ENCODE measurements around the gene MAMDC2.
A peak's percentile ranks its signal among the peaks of the same experiment; 100 is the strongest.
"Not testable (repeated sequence)": the region's sequence is repeated elsewhere in the genome, so short reads cannot be mapped to it uniquely, and the experiment has no call there.

Gene MAMDC2

GRCh38 chr9:70220216-70220615, 176.6 kb downstream of the MAMDC2 start:
- H3K9me3 Mint-ChIP-seq, result no peaks in the 10 kb centered on the region
- no peaks in the 10 kb centered on the region for H3K36me3 Mint-ChIP-seq
- no peaks in the 10 kb centered on the region for H3K4me1 Mint-ChIP-seq
- H3K27me3 Mint-ChIP-seq, result no peaks in the 10 kb centered on the region
- DNase-seq, result no peak
- CTCF ChIA-PET, result no interaction called here
- H3K4me3 Mint-ChIP-seq, result no peak overlapping the region
- H3K27ac Mint-ChIP-seq, result no peak overlapping the region

- DNase-seq, result no peak
- H3K27me3 Mint-ChIP-seq, result no peaks in the 10 kb centered on the region
- no peak overlapping the region for H3K27ac Mint-ChIP-seq
- no peak overlapping the region for H3K4me3 Mint-ChIP-seq
- CTCF ChIA-PET, result no interaction called here
- H3K36me3 Mint-ChIP-seq, result no peaks in the 10 kb centered on the region
- H3K4me1 Mint-ChIP-seq, result no peaks in the 10 kb centered on the region
- H3K9me3 Mint-ChIP-seq, result no peaks in the 10 kb centered on the region
These were observed 178.7 kb downstream of the MAMDC2 start for GRCh38 chr9:70222354-70222753.

- no peaks in the 10 kb centered on the region for H3K9me3 Mint-ChIP-seq
- H3K27me3 Mint-ChIP-seq, result no peaks in the 10 kb centered on the region
- H3K36me3 Mint-ChIP-seq, result no peaks in the 10 kb centered on the region
- no peak overlapping the region for H3K27ac Mint-ChIP-seq
- H3K4me3 Mint-ChIP-seq, result no peak overlapping the region
- H3K4me1 Mint-ChIP-seq, result no peaks in the 10 kb centered on the region
- CTCF ChIA-PET, result no interaction called here
- DNase-seq, result no peak
These were observed 184.5 kb downstream of the MAMDC2 start for GRCh38 chr9:70228118-70228517.

DNA sequence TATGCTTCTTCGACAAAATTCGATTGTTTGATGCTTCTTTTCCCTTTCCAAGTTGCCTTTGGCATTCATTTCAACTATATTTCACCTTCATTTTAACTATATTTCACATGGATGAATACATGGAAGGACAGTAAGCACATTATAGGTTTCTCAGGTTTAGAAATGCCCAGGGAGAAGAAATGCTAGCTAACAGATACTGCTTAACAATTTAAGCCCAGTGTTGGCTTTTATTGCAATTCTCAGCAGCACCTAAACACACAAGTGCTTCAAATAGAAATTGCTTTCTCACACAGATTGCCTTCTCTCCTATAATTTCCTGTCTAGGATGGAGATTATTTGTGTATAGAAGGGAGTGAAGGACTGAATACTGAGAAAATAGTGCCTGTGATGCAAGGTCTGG, 185.0 kb downstream of the MAMDC2 start:
- Mint-ChIP-seq H3K4me1 (no peaks in the 10 kb centered on the region), H3K27ac (no peak overlapping the region), H3K36me3 (no peaks in the 10 kb centered on the region), H3K4me3 (no peak overlapping the region), H3K9me3 (no peaks in the 10 kb centered on the region), H3K27me3 (no peaks in the 10 kb centered on the region)
- no peak for DNase-seq
- CTCF ChIA-PET, result no interaction called here

DNA sequence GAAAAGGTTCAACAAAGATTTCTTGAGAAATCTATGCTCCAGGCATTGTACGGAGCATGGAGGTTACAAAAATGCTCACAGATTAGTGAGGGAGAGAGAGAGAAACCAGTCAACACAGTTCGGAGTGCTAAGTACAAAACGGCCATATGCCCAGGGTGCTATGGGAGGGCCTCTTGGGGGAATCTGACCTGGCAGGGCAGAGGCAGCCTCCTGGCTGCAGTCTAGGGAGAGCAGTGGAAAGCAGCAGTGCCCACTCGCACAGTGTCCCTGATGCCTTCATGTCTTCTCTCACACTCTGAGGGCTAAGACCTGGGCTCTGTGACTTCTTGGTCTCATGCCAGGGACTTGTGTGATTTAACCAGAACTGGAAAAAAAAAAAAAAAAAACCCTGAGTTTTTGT, 185.4 kb downstream of the MAMDC2 start:
- DNase-seq, result no peak
- no peaks in the 10 kb centered on the region for H3K4me1 Mint-ChIP-seq
- CTCF ChIA-PET, result no interaction called here
- H3K27ac Mint-ChIP-seq, result no peak overlapping the region
- no peak overlapping the region for H3K4me3 Mint-ChIP-seq
- no peaks in the 10 kb centered on the region for H3K9me3 Mint-ChIP-seq
- H3K27me3 Mint-ChIP-seq, result no peaks in the 10 kb centered on the region
- H3K36me3 Mint-ChIP-seq, result no peaks in the 10 kb centered on the region

- no peaks in the 10 kb centered on the region for H3K4me1 Mint-ChIP-seq
- H3K36me3 Mint-ChIP-seq, result no peaks in the 10 kb centered on the region
- CTCF ChIA-PET, result interaction anchor here (0.9 kb wide), 1 partner anchor 528 kb away, joined by 3 read pairs; no protein-coding TSS in a partner anchor
- no peak overlapping the region for H3K27ac Mint-ChIP-seq
- DNase-seq, result no peak
- H3K27me3 Mint-ChIP-seq, result no peaks in the 10 kb centered on the region
- H3K9me3 Mint-ChIP-seq, result no peaks in the 10 kb centered on the region
- no peak overlapping the region for H3K4me3 Mint-ChIP-seq
These were observed 185.9 kb downstream of the MAMDC2 start for GRCh38 chr9:70229579-70229978.

DNA sequence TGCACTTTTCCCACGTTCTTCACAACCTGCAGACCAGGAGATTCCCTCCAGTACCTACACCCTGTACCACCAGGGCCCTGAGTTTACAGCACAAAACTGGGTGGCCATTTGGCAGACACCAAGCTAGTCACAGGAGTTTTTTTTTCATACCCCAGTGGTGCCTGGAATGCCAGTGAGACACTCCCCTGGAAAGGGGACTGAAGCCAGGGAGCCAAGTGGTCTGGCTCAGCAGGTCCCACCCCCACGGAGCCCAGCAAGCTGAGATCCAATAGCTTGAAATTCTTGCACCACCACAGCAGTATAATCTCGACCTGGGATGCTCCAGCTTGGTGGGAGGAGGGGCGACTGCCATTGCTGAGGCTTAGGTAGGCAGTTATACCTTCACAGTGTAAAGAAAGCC, 188.8 kb downstream of the MAMDC2 start:
- no peaks in the 10 kb centered on the region for H3K36me3 Mint-ChIP-seq
- CTCF ChIA-PET, result no interaction called here
- H3K27ac Mint-ChIP-seq, result no peak overlapping the region
- no peak overlapping the region for H3K4me3 Mint-ChIP-seq
- no peak for DNase-seq
- no peaks in the 10 kb centered on the region for H3K4me1 Mint-ChIP-seq
- no peaks in the 10 kb centered on the region for H3K27me3 Mint-ChIP-seq
- no peaks in the 10 kb centered on the region for H3K9me3 Mint-ChIP-seq

DNA sequence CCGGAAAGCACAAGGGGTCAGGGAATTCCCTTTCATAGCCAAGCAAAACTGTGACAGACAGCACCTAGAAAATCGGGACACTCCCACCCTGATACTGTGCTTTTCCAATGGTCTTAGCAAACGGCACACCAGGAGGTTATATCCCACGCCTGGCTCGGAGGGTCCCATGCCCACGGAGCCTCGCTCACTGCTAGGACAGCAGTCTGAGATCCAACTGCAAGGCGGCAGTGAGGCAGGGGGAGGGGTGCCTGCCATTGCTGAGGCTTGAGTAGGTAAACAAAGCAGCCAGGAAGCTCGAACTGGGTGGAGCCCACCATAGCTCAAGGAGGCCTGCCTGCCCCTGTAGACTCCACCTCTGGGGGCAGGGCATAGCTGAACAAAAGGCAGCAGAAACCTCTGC, 190.6 kb downstream of the MAMDC2 start:
- H3K36me3 Mint-ChIP-seq, CTCF ChIA-PET, H3K4me1 Mint-ChIP-seq, H3K27me3 Mint-ChIP-seq, DNase-seq, H3K27ac Mint-ChIP-seq, H3K9me3 Mint-ChIP-seq, H3K4me3 Mint-ChIP-seq: not testable (repeated sequence)

DNA sequence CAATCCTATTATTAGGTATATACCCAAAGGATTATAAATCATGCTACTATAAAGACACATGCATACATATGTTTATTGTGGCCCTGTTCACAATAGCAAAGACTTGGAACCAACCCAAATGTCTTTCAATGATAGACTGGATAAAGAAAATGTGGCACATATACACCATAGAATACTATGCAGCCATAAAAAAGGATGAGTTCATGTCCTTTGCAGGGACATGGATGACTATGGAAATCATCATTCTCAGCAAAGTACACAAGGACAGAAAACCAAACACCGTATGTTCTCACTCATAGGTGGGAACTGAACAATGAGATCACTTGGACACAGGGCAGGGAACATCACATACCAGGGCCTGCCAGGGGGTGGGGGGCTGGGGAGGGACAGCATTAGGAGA, 202.3 kb downstream of the MAMDC2 start:
- H3K36me3 Mint-ChIP-seq, H3K4me3 Mint-ChIP-seq, H3K9me3 Mint-ChIP-seq, H3K4me1 Mint-ChIP-seq, DNase-seq, H3K27ac Mint-ChIP-seq, CTCF ChIA-PET, H3K27me3 Mint-ChIP-seq: not testable (repeated sequence)

GRCh38 chr9:70250221-70250620, 206.6 kb downstream of the MAMDC2 start:
- CTCF ChIA-PET, result no interaction called here
- DNase-seq, result no peak
- Mint-ChIP-seq H3K4me1 (no peaks in the 10 kb centered on the region), H3K27ac (no peak overlapping the region), H3K4me3 (no peak overlapping the region), H3K9me3 (peaks cover 3% of the 10 kb centered on the region), H3K27me3 (no peaks in the 10 kb centered on the region), H3K36me3 (no peaks in the 10 kb centered on the region)

GRCh38 chr9:70255486-70255885, 211.8 kb downstream of the MAMDC2 start:
- Mint-ChIP-seq H3K9me3 (no peaks in the 10 kb centered on the region), H3K4me3 (no peak overlapping the region), H3K36me3 (peaks cover 9% of the 10 kb centered on the region), H3K27ac (no peak overlapping the region), H3K4me1 (peaks cover 27% of the 10 kb centered on the region), H3K27me3 (no peaks in the 10 kb centered on the region)
- CTCF ChIA-PET, result no interaction called here
- DNase-seq, result no peak

GRCh38 chr9:70256123-70256551, 212.5 kb downstream of the MAMDC2 start:
- CTCF ChIA-PET, result interaction anchor here (1.5 kb wide), 1 partner anchor 346 kb away, joined by 4 read pairs; no protein-coding TSS in a partner anchor
- H3K9me3 Mint-ChIP-seq, result no peaks in the 10 kb centered on the region
- DNase-seq, result no peak
- no peak overlapping the region for H3K27ac Mint-ChIP-seq
- peaks cover 33% of the 10 kb centered on the region for H3K4me1 Mint-ChIP-seq
- H3K4me3 Mint-ChIP-seq, result no peak overlapping the region
- H3K36me3 Mint-ChIP-seq, result peaks cover 15% of the 10 kb centered on the region
- no peaks in the 10 kb centered on the region for H3K27me3 Mint-ChIP-seq

GRCh38 chr9:70257502-70257901, 213.9 kb downstream of the MAMDC2 start:
- DNase-seq, result no peak
- peak overlapping the region; percentile 90 for H3K4me3 Mint-ChIP-seq
- H3K4me1 Mint-ChIP-seq, result peaks cover 47% of the 10 kb centered on the region
- no peaks in the 10 kb centered on the region for H3K9me3 Mint-ChIP-seq
- H3K27ac Mint-ChIP-seq, result peak overlapping the region; percentile 91
- CTCF ChIA-PET, result interaction anchor here (1.0 to 1.5 kb wide), 2 partner anchors 145 to 345 kb away, joined by 4 read pairs; no protein-coding TSS in a partner anchor
- H3K27me3 Mint-ChIP-seq, result no peaks in the 10 kb centered on the region
- peaks cover 29% of the 10 kb centered on the region for H3K36me3 Mint-ChIP-seq

GRCh38 chr9:70257991-70258691, 214.5 kb downstream of the MAMDC2 start:
- peak; percentile 47 for DNase-seq
- H3K4me1 Mint-ChIP-seq, result peaks cover 53% of the 10 kb centered on the region

DNA sequence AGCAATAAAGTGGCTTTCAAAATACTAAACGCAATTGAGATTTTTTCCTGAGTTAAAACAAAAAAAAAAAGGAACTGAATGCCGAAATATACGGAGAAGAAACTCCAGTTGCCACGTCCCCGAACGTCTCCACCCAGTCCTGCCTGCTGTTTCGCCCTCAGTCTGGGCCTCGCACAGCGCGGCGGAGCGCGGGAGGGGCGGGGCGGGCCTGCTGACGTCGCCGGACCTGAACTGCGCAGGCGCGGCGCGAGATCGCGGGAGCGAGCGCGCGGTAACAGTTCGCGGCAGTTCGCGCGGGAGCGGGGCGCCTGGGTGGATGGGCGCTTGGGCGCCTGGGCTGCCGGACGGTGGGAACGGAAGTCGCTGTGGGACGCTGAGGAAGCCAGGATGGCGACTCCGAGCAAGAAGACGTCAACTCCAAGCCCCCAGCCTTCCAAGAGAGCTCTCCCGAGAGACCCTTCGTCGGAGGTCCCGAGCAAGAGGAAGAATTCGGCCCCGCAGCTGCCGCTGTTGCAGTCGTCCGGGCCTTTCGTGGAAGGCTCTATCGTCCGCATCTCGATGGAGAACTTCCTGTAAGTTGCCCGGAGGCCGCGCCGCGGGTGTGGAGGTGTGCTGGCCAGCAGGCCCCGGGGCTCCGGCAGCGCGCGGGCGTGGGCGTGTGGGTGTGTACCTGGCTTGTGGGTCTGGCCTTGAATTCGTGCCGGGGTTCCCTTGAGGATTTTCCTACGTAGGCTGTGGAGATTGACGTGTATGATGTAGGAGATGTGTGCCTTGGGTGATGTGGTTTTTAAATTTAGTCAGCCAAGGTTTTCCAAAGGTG, 215.3 kb downstream of the MAMDC2 start, which contains the start of gene SMC5:
Gene SMC5, plus strand, starts transcription at position 287 of the 820 bp plus-strand sequence. Its CDS starts 101 bp downstream, at position 388.
- H3K9me3 Mint-ChIP-seq, result no peaks in the 10 kb centered on the region
- peaks cover 53% of the 10 kb centered on the region for H3K4me1 Mint-ChIP-seq
- peak within 1 kb of the TSS; percentile 90 for H3K4me3 Mint-ChIP-seq
- CTCF ChIA-PET, result no interaction called here
- H3K27me3 Mint-ChIP-seq, result no peaks in the 10 kb centered on the region
- peak within 1 kb of the TSS; percentile 91 for H3K27ac Mint-ChIP-seq
- peak; percentile 89 for DNase-seq
- peaks cover 35% of the 10 kb centered on the region for H3K36me3 Mint-ChIP-seq

More at GRCh38 chr9:70257991-70258691, 214.5 kb downstream of the MAMDC2 start:
- H3K27me3 Mint-ChIP-seq, result no peaks in the 10 kb centered on the region
- peak overlapping the region; percentile 91 for H3K27ac Mint-ChIP-seq
- H3K9me3 Mint-ChIP-seq, result no peaks in the 10 kb centered on the region
- CTCF ChIA-PET, result interaction anchor here (1.0 kb wide), 1 partner anchor 146 kb away, joined by 4 read pairs; no protein-coding TSS in a partner anchor
- H3K36me3 Mint-ChIP-seq, result peaks cover 35% of the 10 kb centered on the region
- peak overlapping the region; percentile 90 for H3K4me3 Mint-ChIP-seq

Data from activated naive CD4-positive, alpha-beta T cell treated with anti-CD3 and anti-CD28 coated beads, Interleukin-2, amount 10 ng/mL, durations not matched to agents 7 days and 5 days (primary cell).